Measurements from ENCODE around the gene RAB15. TPM values are rescaled to one million over a fixed set of nuclear protein-coding genes. Genes with fewer than 3 reads are reported as not detected.

Gene RAB15
- total and polyA plus RNA-seq, 3 donors from 2014 or later: 1.9 to 4.0 (median 3.2) TPM

DNA sequence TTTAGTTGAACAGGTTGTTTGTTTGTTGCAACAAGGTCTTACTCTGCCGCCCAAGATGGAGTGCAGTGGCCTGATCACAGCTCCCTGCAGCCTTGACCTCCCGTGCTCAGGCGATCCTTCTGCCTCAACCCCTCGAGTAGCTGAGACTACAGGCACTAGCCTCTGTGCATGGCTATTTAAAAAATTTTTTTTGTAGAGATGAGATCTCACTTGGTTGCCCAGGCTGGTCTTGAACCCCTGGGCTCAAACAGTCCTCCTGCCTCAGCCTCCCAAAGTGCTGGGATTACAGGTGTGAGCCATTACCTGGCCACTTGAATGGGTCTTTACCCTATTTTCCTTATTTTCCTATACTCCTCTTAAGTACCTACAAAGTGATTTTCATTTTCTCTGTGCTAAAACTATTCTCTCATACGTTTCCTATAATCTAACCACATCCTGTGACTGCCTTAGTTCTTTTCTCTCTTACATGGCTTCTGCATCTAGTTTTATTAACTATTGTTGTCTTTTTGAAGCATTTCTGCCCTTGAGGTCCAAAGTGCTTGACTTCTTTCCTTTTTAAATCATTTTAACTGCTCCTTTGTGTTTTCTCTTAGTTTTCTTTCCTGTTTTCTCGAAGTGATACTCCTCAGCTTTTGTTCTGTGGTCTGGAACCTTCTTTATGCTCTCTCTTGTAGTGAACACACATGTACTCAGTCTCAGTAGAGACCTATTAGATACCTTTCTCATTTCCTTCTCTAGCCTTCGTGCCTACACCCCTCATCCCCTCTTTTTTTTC is 43.7 kb downstream of the RAB15 start:
- 77 to 81% methylated on average over 7 of the region's 7 CpGs for WGBS, 2 donors
- intact Hi-C loops (cut with DNase I; ENCODE audit: low total_unique reads): no loop called here
- no peak for DNase-seq
- Histone ChIP-seq H3K27me3 (no peaks in the 10 kb centered on the region), H3K36me3 (ENCODE audit: low read depth, missing control alignments) (no peaks in the 10 kb centered on the region), H3K4me3 (no peak overlapping the region), H3K27ac (no peak overlapping the region), H3K9me3 (no peaks in the 10 kb centered on the region), H3K4me1 (no peaks in the 10 kb centered on the region)
- no peak for TF ChIP-seq POLR2A (IDR thresholded peaks at IDR 0.05)
- TF ChIP-seq, protein P1, sequence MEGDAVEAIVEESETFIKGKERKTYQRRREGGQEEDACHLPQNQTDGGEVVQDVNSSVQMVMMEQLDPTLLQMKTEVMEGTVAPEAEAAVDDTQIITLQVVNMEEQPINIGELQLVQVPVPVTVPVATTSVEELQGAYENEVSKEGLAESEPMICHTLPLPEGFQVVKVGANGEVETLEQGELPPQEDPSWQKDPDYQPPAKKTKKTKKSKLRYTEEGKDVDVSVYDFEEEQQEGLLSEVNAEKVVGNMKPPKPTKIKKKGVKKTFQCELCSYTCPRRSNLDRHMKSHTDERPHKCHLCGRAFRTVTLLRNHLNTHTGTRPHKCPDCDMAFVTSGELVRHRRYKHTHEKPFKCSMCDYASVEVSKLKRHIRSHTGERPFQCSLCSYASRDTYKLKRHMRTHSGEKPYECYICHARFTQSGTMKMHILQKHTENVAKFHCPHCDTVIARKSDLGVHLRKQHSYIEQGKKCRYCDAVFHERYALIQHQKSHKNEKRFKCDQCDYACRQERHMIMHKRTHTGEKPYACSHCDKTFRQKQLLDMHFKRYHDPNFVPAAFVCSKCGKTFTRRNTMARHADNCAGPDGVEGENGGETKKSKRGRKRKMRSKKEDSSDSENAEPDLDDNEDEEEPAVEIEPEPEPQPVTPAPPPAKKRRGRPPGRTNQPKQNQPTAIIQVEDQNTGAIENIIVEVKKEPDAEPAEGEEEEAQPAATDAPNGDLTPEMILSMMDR (IDR thresholded peaks at IDR 0.05): no peak

DNA sequence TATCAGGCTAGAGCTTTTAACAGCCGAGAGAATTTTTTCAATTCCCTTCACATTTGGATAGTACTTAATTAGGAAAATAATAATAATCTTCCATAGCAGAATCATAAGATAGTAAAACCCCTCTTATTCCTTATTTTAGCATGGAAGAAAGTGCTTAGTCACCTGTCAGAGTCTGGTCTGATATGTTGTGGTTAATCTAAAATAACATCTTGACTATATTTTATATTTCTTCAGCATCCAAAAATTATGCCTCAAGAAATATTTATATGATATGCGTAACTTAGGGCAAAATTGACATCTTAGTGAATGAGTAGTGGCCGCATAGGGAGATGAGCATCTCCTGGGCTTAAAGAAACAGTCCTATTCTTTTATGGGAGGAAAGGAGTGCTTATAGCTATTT is 45.1 kb downstream of the RAB15 start:
- Histone ChIP-seq H3K4me1 (no peaks in the 10 kb centered on the region), H3K9me3 (no peaks in the 10 kb centered on the region), H3K27me3 (no peaks in the 10 kb centered on the region), H3K36me3 (ENCODE audit: low read depth, missing control alignments) (no peaks in the 10 kb centered on the region), H3K27ac (no peak overlapping the region), H3K4me3 (no peak overlapping the region)
- intact Hi-C loops (cut with DNase I; ENCODE audit: low total_unique reads): no loop called here
- DNase-seq: no peak
- TF ChIP-seq POLR2A (IDR thresholded peaks at IDR 0.05): no peak
- TF ChIP-seq, protein P1 (IDR thresholded peaks at IDR 0.05): no peak
- 87 to 95% methylated on average over 3 of the region's 3 CpGs for WGBS, 2 donors

DNA sequence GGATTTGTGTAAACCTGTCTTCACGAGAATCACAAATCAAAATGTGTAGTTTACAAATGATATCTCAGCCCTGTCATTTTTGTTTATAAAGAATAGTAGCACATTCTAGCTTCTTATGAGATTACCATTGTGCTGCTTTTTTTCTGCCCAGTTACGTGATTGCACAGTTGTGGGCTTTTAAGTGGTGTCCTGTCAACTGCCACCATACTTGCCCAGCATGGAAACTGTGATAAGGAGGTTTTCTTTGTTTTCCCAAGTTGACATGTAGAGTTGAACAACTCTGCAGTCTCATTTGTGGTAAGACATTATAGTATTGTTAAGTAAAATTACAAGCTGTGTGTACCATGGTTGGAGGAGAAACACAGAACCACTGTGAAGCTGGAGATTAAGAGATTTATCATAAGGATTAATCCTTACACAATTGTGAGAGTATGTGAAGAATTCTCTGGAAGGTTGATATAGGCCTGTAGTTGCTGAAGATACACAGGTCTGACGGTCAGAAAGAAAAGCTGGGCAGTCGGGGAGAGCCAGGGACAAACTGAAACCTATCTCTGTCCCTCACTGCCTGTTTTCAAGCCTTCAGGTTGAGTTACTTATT is 45.6 kb downstream of the RAB15 start:
- H3K4me1 ChIP-seq: no peaks in the 10 kb centered on the region
- intact Hi-C loops (cut with DNase I; ENCODE audit: low total_unique reads): no loop called here
- 75 to 79% methylated on average over 4 of the region's 4 CpGs for WGBS, 2 donors
- TF ChIP-seq, protein P1 (IDR thresholded peaks at IDR 0.05): no peak
- TF ChIP-seq POLR2A (IDR thresholded peaks at IDR 0.05): no peak
- H3K27me3 ChIP-seq: no peaks in the 10 kb centered on the region
- H3K27ac ChIP-seq: no peak overlapping the region
- DNase-seq: no peak
- H3K4me3 ChIP-seq: no peak overlapping the region
- H3K9me3 ChIP-seq: no peaks in the 10 kb centered on the region
- H3K36me3 ChIP-seq (ENCODE audit: low read depth, missing control alignments): no peaks in the 10 kb centered on the region

DNA sequence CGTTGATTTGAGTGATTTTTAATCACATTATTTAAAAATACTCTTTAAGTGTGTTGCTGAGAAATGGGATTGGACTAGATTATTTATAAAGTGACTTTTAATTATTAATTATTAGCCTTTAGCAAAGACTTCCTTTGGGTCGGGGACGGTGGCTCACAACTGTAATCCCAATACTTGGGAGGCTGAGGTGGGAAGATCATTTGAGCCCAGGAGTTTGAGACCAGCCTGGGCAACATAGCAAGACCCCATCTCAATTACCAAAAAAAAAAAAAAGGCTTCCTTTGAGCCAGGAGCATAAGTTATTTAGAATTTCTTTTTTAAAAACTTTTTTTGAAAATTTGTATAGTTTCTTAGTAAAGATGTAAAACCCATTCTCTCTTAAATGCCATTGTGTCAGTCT is 49.1 kb downstream of the RAB15 start:
- H3K27me3 ChIP-seq: no peaks in the 10 kb centered on the region
- TF ChIP-seq, protein P1 (IDR thresholded peaks at IDR 0.05): no peak
- TF ChIP-seq POLR2A (IDR thresholded peaks at IDR 0.05): no peak
- no peak overlapping the region for H3K27ac ChIP-seq
- H3K36me3 ChIP-seq (ENCODE audit: low read depth, missing control alignments): no peaks in the 10 kb centered on the region
- H3K9me3 ChIP-seq: no peaks in the 10 kb centered on the region
- intact Hi-C loops (cut with DNase I; ENCODE audit: low total_unique reads): no loop called here
- DNase-seq: no peak
- no peaks in the 10 kb centered on the region for H3K4me1 ChIP-seq
- H3K4me3 ChIP-seq: no peak overlapping the region
- 84 to 91% methylated on average over 3 of the region's 3 CpGs for WGBS, 2 donors
